BJ (cell line): ENCODE data around the gene BBS10. TPM values are rescaled to one million over a fixed set of nuclear protein-coding genes. Genes with fewer than 3 reads are reported as not detected.

Experiments
- CTCF ChIA-PET: fragments of 350-600 bp; formaldehyde crosslinking; extraction: SDS; loops from one replicate; lab custom pipeline; 2021; ENCODE audit warnings: antibody characterized with exemption, inconsistent platforms; lab: Yijun Ruan, JAX
- POLR2A ChIA-PET: fragments of 300-600 bp; sonication (Branson Sonifier 250); formaldehyde crosslinking; extraction: SDS; loops from one replicate; lab custom pipeline; 2021; ENCODE audit warnings: antibody characterized with exemption; lab: Charles Lee
- DNase-seq: peaks from one replicate; pipeline ENCODE4 v3.0.0-alpha.2; 2011; ENCODE audit warnings: low read depth
- H3K27me3 ChIP-seq: 2 replicates; pipeline ENCODE4 v1.6.0; 2011; ENCODE audit warnings: low read length; ENCODE audit not compliant: control insufficient read depth, insufficient read depth
- H3K36me3 ChIP-seq: 2 replicates; pipeline ENCODE4 v1.5.1; 2011; ENCODE audit warnings: low read length; ENCODE audit not compliant: control insufficient read depth, insufficient read depth
- H3K4me3 ChIP-seq: 2 replicates; pipeline ENCODE4 v1.5.1; 2011; ENCODE audit warnings: low read depth, mild to moderate bottlenecking, control low read depth, low read length
- polyA minus RNA-seq: library from RNA; depleted of rRNA, polyadenylated mRNA; stranded (reverse); fragments of >200 nt; gene quantifications from 2 replicates; pipeline ENCODE4 v1.2.3, GENCODE V29; 2011; rRNA and poly(A)+ RNA removed
- polyA plus RNA-seq: library from polyadenylated mRNA; depleted of rRNA; stranded (reverse); fragments of >200 nt; gene quantifications from 2 replicates; pipeline ENCODE4 v1.2.3, GENCODE V29; 2011; rRNA removed
- TF ChIP-seq, protein P1 (sequence below): IDR thresholded peaks from 2 replicates; pipeline ENCODE4 v1.5.1; 2011; ENCODE audit warnings: low read depth, mild to moderate bottlenecking, control low read depth, inconsistent platforms, low read length, moderate library complexity; ENCODE audit not compliant: insufficient read depth

Gene BBS10
- polyA plus RNA-seq: 4.9 and 10.2 TPM in 2 replicates
- 2.4 and 2.5 TPM in 2 replicates for polyA minus RNA-seq

DNA sequence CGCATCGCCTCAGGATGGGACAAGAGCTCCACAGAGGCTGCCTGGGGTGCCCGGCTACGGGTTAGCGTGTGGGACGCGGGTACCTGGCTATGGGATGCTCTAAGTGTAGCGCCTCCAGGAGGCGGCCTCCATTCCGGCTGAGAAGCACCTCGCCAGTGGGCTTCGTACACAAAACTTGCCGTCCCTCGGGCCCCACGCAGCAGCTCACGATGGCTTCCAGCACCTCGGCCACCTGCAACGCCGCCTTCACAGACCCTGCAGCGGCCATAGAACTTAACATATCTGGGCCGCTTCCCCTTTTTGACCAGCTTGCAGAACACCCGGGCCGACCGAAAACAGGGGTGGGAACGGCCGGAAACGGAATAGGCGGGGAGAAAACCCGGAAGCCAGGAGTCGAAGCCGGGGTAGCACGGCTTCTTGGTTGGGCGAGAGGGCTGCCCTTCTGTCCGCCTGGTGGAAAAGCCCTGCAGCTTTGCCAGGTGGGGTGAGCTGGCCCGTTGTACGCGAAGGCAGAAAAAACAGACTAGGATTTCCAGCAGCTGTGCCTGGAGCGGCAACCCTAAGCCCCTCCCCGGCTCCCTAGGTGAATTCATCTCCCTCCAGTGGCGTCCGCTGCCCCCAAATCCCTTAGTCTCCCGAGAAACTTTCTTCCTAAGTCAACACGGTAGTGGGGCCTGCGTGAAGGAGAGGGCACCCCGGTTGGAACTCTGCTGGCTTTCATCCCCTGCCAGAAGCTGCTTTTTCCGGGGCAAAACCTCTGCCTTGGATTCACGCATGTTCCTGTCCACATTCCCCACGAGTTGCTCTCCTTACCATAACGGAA, at the start of gene BBS10:
Gene BBS10 (minus strand): TSS at position 337 of the 823 bp plus-strand sequence. CDS start 57 bp downstream, at position 280.
- Histone ChIP-seq H3K36me3 (no peaks in the 10 kb centered on the region), H3K27me3 (no peaks in the 10 kb centered on the region), H3K4me3 (peak within 1 kb of the TSS; percentile 65)
- CTCF ChIA-PET: interaction anchor here (0.5 to 1.8 kb wide), 15 partner anchors 48 to 821 kb away, joined by 3 to 11 read pairs (median 3); no protein-coding TSS in a partner anchor
- POLR2A ChIA-PET: interaction anchor here (0.6 kb wide), 1 partner anchor 265 kb away, joined by 4 read pairs; no protein-coding TSS in a partner anchor
- TF ChIP-seq, protein P1, sequence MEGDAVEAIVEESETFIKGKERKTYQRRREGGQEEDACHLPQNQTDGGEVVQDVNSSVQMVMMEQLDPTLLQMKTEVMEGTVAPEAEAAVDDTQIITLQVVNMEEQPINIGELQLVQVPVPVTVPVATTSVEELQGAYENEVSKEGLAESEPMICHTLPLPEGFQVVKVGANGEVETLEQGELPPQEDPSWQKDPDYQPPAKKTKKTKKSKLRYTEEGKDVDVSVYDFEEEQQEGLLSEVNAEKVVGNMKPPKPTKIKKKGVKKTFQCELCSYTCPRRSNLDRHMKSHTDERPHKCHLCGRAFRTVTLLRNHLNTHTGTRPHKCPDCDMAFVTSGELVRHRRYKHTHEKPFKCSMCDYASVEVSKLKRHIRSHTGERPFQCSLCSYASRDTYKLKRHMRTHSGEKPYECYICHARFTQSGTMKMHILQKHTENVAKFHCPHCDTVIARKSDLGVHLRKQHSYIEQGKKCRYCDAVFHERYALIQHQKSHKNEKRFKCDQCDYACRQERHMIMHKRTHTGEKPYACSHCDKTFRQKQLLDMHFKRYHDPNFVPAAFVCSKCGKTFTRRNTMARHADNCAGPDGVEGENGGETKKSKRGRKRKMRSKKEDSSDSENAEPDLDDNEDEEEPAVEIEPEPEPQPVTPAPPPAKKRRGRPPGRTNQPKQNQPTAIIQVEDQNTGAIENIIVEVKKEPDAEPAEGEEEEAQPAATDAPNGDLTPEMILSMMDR: peak; percentile 60
- peak; percentile 53 for DNase-seq

DNA sequence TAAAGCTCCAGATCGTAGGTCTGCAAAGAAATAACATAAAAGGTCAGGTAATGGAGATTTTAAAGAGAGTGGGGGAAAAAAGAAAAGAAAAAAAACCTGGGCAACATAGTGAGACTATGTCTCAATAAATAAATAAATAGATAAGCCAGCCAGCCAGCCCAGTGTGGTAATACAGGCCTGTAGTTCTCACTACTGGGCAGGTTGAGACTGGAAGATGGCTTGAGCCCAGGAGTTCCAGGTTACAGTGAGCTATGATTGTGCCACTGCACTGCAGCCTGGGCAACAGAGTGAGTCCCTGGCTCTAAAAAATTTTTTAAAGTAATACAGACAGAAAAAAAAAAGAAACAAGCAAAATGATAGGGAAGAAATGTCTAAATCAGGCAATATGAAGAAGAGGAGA, 43.2 kb upstream of the BBS10 start:
- ChIA-PET POLR2A (no interaction called here), CTCF (no interaction called here)
- TF ChIP-seq, protein P1: no peak
- no peak for DNase-seq
- H3K36me3 ChIP-seq: peaks cover 4% of the 10 kb centered on the region; the same call in 1 of the 2 replicates
- H3K27me3 ChIP-seq: no peaks in the 10 kb centered on the region
- H3K4me3 ChIP-seq: no peak overlapping the region

DNA sequence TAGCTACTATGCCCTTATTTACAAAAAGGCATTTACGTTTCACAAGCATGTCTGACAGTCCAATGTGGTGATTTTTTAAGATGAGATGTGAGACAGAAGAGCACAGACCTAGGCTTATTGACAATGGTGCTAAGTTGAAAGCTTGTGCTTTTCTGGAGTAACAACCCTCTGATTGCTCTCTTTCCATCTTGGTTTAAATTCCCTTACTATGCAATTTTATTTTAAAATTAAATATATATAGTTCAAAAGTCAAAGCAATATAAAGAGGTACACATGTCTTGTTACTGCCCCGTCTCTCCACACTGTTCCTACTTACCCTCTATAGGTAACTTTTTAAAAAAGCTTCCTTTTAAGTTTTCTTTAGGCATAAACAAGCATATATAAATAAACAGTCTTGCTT, 39.4 kb upstream of the BBS10 start:
- Histone ChIP-seq H3K27me3 (no peaks in the 10 kb centered on the region), H3K4me3 (no peak overlapping the region), H3K36me3 (peaks cover 6% of the 10 kb centered on the region; the same call in 1 of the 2 replicates)
- POLR2A ChIA-PET: no interaction called here
- TF ChIP-seq, protein P1: no peak
- CTCF ChIA-PET: no interaction called here
- DNase-seq: no peak

DNA sequence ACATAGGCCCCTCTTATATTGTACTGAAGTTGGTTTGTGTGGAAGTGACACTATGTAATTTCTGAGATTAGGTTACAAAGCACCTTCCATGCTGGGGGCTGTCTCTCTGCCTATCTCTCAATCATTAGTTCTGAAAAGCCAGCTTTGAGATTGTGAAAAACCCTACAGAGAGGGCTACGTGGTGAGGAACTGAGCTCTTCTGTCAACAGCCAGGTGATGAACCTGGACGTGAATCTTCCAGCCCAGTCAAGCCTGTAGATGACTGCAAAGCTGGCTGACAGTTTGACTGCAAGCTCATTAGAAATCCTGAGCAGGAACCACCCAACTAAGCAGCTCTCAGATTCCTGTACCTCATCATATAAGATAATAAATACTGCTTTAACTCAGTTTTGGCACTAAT, 36.3 kb upstream of the BBS10 start:
- Histone ChIP-seq H3K4me3 (no peak overlapping the region), H3K27me3 (no peaks in the 10 kb centered on the region), H3K36me3 (peaks cover 3% of the 10 kb centered on the region; the same call in 1 of the 2 replicates)
- CTCF ChIA-PET: no interaction called here
- DNase-seq: no peak
- POLR2A ChIA-PET: no interaction called here
- TF ChIP-seq, protein P1: no peak

DNA sequence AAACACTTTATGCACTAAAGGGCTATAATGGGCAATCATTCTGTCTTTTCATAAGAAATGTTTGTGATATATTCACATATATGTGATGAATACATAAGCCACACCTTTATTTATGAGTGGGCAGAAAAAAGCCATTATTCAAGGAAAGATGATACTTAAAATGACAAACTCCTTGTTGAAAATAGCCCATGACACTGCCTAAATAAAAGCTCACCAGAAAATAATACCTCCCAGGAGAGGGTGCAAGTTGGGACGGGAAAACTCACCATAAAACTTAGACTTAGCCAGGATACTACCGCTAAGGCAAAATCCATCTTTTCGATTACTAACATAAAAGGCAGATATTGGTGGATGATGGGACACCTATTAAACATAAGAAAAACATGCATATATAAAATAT, 35.8 kb upstream of the BBS10 start:
- no peak for DNase-seq
- H3K27me3 ChIP-seq: no peaks in the 10 kb centered on the region
- peaks cover 3% of the 10 kb centered on the region; the same call in 1 of the 2 replicates for H3K36me3 ChIP-seq
- no peak overlapping the region for H3K4me3 ChIP-seq
- TF ChIP-seq, protein P1: no peak
- ChIA-PET CTCF (no interaction called here), POLR2A (no interaction called here)
